HG02840 (cell line): ENCODE measurements around the gene UNC5B.
"Not testable (repeated sequence)": the region's sequence is repeated elsewhere in the genome, so short reads cannot be mapped to it uniquely, and the experiment has no call there.

ENCODE experiments used
- ATAC-seq: cut with Tn5 transposase; IDR thresholded peaks from one replicate; pipeline ENCODE4 v1.9.1; 2021; ENCODE audit warnings: mild to moderate bottlenecking, moderate library complexity, moderate number of reproducible peaks; ENCODE audit not compliant: unreplicated experiment, low FRiP score

UNC5B gene

DNA sequence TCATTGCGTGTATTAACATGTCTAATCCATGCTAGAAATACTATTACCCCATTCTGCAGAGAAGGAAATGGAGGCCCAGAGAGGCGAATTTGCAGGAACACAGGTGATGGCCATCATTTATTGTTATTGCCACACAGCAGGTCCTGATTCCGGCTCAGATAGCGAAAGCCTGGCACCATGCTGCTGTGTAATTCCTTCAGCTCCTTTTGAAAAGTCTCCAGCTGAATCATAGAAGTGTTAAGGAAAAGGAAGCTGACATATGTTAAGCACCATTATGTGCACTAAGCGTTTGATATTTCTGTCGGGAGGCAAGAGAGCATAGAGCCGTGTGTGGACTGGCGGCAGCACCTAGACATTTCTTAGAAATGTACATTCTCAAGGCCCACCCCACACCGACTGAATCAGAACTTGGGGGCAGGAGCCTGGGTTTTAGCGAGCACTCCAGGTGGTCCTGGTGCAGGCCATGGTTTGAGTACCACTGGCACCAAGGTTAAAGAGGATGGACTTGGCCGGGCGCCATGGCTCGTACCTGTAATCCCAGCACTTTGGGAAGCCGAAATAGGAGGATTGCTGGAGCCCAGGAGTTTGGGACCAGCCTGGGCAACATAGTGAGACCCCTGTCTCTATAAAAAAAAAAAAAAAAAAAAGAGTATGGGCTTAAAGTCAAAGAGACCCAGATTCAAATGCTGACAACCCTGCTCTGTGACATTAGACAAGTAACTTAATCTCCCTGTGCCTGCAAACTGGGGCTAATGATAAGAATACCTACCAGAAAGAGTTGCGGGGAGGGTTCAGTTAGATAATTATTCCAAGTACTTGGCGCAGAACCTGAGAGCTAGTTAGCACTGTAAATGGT, 52.2 kb downstream of the UNC5B start:
- no peak for ATAC-seq

DNA sequence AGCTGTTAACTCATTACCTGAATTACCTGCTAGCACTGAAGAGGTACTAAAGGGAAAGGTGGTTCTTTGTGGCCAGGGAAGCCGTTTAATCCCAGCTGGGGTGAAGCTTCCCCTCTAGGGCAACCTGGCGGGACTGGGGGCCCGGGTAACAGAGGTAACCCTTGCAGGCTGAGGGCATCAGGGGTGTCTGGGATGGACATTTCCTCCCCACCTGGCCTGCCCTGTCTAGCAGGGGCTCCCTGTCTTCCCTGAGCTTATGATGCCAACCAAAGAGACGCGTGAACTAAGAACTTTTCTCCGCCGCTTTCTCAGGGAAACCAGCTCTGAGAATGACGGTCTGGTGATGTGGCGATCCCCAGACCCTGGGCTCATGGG, 52.8 kb downstream of the UNC5B start:
- ATAC-seq = no peak

DNA sequence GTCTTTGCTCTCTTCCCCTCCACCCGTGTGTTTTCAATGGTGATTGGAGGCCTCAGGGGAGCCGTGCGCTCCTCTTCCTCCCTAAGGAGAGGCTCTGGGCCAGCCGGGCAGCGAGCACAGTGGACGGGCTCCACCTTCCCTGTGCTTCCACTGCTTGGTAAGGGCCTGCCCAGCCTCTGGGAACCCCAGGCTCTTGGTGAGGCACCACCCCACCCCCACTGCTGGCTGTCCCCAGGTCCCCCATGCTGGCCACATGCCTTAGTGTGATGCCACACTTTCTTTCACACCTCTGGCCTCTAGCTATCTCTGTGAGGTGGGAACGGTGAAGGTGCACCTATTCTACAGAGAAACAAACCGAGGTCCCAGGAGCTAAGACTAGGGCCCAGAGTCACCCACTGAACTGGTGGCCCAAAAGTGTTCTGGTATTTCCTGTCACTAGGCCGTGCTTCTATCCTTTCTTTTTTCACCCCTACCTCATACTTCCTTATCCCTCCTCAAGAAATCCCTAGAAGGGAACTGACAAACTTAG, 53.3 kb downstream of the UNC5B start:
- no peak for ATAC-seq

DNA sequence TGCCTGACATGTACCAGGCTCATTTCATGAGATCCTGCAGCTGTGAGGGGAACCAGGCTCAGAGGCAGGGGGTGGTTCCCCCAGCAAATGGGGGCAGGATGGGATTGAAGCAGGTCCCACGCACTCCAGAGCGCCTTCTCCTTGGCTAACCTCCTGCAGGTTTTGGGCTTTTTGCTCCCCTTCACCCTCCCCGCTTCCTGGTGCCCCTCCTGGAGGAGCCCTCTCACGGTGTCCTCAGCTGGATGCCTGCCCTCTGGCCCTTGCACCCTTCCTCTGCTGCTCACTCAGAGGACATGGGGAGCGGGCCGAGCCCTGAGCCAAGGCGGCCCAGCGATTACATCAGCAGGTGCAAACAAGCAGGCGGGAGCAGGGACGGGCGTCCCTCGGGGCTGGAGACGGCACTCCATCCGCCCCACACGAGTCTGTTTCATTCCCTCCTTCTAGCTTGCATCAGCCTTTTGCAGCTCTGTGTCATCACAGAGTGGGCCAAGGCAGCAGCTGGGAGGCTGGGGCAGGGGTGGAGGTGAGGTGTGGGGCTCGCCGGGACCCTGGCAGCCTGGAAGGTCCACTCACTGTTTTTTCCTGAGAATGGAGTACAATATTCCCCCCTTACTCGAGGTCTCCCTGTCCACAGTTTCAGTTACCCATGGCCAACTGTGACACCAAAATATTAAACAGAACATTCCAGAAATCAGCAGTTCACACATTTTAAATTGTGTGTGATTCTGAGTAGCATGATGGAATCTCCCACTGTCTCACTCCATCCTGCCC, 54.0 kb downstream of the UNC5B start:
- no peak for ATAC-seq

DNA sequence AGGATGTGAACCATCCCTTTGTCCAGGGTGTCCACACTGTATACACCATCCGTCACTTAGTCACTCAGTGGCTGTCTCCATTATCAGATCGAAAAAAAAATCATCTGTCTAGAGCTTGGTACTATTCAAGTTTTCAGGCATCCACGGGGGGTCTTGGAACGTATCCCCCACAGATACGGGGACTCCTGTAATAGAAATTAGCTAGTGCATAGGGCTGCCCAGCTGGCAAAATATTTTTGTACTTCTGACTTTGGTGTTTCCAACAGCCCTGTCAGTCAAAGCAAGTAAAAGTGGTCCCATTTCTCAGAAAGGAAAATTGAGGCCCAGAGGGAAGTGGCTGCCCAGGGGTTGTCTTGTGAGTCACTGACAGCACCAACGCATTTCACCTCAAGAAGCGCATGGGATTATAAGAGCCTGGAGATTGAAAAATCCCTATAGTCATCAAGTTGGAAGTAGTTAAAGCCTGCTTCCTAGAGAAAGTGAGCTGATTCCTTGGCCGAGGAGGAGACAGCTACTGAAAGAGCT, 54.6 kb downstream of the UNC5B start:
- no peak for ATAC-seq

DNA sequence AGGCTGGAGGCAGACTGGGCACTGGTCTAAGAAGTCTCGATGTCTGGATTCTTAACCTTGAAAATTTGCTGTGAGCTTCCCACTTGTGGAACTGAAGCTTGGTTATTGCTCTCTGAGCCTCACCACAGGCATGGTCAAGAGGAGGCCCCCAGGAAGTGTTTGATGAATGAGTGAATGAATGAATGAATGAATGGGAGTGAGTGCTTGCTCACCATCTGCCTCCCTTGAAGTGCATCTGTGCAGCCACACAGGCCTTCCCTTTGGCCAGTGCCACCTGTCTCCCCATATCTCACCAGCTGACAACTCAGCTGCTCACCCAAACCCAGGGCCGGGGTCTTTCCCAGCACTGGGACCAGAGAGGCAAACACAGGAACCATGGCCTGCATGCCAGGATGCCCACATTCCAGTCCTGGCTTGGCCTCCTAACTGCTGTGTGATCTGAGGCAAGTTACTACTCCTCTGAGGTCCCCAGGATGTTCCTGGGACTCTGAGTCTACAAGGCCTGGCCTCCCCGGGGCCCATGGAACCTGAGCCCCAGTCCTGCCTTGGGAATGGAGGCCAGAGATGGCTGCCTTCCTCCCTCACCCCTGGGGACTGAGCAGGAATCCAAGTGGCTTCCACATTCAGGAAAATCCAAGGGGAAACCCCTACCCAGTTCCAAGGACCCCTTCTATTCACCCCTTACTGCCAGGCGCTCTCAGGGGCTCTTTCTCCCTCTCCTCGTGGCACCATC, 55.3 kb downstream of the UNC5B start:
- no peak for ATAC-seq

DNA sequence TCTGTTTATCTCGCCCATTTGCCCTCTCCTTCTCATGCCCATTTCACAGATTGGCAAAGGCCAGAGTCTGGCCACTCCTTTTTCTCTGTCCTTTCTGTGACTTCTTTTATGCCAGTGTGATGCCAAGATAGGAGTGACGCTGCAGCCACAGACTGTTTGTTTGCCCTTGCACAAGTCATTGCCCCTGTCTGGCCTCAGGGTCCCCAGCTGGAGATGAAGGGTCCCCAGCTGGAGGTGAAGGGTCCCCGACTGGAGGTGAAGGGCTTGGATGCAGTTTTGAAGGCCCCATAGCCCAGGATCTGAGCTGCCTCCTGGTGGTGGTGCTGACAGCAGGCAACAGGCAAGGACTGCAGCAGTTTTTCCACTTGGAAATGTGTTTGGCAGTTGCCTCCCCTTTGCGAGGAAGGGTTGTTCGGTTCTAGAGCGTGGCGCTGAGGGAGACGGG, 55.9 kb downstream of the UNC5B start:
- no peak for ATAC-seq

DNA sequence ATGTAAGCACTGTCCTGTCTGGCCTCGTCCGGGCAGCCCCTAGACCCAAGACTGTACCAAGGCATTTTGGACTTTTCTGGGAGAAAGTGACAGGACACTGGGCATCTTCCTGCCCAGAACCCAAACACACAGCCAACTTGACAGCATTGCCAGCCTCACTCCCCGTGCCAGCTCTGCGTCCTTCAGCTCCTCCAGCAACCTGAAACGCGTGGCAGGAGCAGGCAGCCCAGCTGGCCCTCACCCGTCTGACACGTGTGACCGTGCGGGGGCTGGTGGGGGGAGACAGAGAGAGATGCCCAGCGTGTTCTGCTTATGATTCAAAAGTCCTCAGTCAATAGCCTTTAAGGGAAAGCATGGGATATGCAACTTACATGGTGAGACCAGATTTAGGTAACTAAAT, 56.4 kb downstream of the UNC5B start:
- ATAC-seq = no peak

DNA sequence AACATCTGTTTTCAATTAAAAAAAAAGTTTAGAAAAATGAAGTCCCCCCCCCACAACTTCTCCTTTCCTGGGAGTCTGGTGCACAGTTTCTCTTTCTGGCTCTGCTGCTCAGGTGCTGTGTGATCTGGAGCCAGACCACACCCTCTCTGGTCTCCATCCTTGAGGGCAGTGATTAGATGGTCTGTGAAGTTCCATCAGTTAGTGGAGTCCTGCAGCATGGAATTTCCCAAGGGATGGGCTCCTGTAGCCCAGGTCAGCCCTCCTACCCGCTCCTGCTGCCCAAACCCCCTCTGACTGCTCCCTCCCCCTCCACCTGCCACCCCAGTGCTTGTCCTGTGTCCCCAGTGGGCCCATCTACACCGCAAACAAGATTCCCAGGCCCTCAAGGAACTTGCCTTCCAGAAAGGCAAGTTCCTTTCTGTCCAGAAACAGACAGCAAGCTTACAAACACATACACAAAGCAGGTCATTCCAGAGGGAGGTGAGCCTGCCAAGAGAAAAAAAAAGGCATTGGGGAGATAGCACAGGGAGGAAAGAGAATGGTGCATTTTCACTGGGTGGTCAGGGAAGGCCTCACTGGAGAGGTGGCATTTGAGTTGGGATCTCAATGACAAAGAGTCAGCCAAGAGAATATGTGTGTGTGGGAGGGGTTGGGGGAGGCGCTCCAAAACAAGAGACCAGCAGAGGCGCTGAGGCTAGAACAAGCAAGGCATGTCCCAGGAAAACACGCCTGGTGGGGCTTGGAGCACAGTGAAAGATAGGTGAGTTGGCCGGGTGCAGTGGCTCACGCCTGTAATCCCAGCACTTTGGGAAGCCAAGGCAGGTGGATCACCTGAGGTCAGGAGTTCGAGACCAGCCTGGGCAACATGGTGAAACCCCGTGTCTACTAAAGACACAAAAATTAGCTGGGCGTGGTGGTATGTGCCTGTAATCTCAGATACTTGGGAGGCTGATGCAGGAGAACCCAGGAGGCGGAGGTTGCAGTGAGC, 57.2 kb downstream of the UNC5B start:
- no peak for ATAC-seq

DNA sequence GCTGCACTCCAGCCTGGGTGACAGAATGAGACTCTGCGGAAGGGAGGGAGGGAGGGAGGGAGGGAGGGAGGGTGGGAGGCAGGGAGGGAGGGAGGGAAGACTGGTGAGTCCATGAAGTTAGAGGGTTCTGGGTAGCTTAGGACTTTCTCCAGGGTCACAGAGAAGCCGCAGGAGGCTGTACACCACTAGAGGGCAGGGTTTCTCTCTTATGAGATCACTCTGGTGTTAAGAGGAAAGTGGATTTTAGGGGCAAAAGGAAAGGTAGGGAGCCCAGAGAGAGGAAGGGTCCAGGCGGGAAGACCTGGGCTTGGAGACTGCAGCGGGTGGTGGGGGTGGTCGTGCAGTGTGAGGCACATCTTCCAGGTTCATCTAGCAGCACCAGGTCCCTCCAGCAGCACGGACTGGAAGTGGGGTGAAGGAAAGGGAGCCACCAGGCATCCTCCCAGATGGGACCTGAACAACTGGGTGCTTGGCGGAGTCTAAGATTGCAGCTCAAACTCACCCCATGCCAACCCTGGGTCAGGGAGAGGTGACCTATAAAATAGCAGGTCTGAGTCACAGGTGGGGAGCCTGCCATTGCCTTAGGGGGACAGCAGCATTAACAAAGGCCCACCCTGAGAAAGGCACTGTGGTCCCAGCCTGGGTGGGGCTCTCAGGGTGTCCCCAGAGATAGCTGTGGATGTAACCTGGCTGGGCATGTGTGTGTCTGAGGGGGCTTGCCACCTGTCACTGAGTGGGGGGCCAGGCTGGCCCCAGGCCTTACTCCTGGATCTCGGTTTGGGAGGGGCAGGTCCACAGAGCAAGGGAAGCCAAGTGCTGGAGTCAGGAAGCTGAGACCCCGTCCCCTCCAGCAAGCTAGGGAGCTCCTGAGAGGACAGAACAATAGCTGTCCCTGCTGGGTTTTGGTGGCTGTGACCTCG, 58.2 kb downstream of the UNC5B start:
- ATAC-seq = no peak

DNA sequence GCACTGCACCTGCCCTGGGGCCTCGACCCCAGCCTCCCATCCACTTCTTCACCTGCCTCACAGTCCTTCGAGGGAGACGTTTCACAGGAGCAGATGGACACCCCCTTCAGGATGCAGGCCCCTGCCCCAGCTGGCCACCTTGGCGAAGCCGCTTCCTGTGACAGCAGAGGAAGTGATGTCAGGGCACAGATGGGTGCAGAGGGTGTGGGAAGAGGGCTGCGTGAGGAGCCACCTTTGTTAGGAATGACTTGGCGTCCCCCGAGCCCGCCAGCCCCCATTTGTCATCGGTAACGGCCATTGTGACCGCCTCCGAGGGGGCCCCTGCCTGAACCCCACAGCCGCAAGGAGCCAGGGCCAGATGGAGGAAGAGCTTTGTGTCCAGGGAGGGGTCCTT, 59.3 kb downstream of the UNC5B start:
- no peak for ATAC-seq

DNA sequence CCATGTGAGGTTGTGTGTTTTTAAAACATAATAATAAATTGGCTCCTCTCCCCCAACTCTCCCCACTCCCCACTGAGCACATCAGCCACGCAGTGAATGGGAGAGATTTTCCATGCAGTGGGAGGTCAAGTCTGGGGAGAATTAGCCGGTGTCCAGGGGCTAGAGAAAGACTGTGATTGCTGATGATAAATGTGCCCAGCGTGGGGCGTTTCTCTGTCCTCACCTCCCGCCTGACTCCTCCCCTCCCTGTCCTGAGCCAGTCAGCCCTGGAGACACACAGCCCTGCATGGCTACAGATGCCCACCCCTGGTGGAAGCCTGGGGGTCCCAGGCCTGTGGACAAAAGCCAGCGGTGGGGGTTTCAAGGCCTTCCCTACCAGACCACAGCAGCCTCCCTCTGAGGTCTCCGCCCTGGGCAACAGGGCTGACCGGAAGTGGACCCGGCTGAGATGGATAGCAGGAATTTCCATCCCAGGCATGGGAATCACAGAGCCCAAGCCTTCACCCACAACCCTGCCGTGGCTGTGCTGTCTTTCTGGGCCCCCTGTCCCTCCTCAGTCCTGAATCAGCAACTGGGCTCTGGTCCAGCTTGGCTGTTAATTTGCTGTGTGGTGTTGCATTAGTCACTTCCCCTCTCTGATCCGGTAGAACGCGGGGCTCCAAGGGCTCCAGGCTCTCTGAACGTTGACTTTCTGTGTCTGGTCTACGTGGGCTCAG, 59.8 kb downstream of the UNC5B start:
- ATAC-seq = no peak

DNA sequence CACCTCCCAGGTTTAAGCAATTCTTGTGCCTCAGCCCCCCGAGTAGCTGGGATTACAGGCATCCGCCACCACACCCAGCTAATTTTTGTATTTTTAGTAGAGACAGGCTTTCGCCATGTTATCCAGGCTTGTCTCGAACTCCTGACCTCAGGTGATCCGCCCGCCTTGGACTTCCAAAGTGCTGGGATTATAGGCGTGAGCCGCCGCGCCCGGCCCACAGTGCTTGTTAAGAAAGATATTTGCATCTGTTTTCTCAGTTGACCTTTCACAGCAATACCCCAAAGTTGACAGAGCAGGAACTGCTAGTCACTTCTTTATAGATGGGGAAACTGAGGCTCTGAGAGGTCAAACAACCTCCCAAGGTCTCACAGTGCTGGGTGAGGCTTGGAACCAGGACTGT, 60.6 kb downstream of the UNC5B start:
- ATAC-seq = not testable (repeated sequence)

DNA sequence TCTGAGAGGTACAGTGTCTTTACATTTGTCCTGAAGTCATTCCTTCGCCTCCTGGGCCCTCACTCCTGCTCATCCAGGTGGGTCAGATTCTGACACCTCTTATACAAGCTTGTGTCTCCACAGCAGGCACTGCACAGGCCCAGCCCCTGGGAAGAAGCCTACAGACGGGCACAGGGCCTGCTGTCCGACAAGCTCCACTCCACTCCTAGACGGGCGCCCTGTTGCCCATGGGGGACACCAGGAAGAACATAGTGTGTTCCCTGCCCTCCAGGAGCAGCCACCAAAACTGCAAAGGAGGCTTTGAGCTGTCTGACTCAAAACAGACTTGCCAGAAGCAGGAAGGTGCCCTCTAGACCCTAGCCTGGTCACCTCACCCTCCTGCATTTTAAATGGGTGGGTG, 61.1 kb downstream of the UNC5B start:
- no peak for ATAC-seq

DNA sequence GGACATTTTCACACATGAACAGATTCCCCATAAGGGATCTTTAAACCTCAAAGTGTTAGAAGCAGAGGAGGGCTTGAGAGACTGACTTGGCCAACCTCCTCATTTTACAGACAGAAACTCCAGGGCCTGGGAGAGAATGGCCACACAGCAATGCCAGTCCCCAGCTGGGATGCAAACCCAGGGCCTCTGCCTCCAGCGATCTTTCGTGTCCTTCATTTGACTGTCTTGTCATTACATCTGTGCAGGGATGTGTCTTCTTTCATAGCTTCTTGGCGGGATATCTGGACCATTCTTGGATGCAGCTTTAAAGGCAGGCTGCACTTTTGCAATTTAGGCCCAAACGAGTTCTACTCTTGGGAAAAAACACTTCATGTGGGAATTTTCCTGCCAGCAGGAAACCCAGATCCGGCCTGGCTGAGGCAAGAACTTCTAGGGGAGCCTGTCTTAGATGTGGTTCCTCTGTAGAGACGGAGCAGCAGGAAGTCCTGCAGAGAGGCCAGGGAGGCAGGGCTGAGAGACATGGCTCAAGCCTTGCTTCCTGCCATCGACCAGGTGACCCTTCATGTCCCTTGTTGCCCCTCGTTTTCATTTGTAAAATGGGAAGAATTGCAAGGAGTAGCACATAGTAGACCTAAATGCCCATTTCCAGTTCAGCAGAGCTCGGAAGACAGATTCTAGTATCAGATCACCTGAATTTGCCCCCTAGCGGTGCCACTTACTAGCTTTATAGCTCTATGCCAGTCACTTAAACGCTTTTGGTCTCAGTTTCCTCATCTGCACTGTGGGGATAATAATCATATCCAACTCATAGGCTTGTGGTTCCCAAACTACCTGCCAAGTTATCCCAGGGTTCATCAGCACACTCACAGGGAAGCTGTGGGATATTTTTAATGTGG, 62.8 kb downstream of the UNC5B start:
- ATAC-seq = no peak

DNA sequence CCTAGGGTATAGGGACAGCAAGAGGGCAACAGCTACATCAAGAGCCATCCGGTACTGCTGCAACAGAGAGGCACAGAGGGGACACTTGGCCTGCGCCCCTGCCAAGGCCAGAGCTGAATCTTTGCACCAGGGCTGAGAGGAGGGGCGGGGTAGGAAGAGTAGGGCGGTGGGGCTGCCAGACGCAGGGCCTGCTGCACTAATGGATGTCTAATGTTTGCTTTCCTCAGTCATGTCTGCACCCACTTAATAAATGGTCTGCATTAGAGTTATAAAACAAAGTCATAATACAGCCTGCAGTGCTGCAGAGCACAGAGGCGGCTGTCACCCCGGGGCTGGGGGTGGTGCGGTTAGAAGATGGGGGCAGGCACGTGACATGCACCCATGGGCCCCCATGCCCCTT, 64.5 kb downstream of the UNC5B start:
- ATAC-seq = no peak
